Measurements from ENCODE around the gene STAU1.
"Not testable (repeated sequence)": the region's sequence is repeated elsewhere in the genome, so short reads cannot be mapped to it uniquely, and the experiment has no call there.

- not testable (repeated sequence) for TF ChIP-seq POLR2A (IDR thresholded peaks at IDR 0.05; ENCODE audit: low read length); GATA1 (IDR thresholded peaks at IDR 0.05; ENCODE audit: low read depth, low read length)
Observed at GRCh38 chr20:49082295-49082694, 105.8 kb downstream of the STAU1 start.

All from erythroblast (primary cell).